ENCODE measurements around the gene SLC22A6.
A peak's percentile ranks its signal among the peaks of the same experiment; 100 is the strongest.
"Not testable (repeated sequence)": the region's sequence is repeated elsewhere in the genome, so short reads cannot be mapped to it uniquely, and the experiment has no call there.

Gene SLC22A6

DNA sequence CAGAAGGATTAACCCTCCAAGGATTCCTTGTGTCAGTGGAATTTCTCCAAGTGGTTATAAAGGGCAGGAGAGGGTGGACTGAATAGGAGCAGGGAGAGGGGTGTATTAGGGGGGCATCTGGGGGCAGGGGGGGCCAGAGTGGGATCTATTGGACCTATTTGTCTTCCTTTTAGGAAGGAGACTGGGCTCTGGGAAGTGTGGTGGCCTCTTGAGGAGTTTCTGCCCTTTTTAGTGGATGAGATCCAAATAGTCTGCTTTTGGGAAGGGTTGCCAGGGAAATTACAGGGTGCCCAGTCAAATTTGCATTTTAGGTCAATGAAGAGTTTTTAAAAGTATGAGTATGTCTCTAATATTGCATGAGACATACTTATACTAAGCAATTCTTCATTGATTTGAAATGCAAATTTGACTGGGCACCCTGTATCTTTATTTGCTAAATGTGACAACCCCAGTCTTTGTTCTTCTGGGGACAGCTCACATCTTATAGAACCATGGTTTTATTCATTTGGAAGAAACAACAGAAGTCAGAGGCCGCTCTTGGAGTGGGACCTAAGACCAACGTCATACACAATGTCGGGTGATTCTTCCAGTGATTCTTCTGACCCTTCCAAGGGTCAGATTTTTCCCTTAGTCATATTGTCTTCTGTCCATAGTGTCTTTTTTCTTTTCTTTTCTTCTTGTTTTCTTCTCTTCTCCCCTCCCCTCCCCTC lies 429 bp upstream of the SLC22A6 start:
- DNase-seq = no peak

DNA sequence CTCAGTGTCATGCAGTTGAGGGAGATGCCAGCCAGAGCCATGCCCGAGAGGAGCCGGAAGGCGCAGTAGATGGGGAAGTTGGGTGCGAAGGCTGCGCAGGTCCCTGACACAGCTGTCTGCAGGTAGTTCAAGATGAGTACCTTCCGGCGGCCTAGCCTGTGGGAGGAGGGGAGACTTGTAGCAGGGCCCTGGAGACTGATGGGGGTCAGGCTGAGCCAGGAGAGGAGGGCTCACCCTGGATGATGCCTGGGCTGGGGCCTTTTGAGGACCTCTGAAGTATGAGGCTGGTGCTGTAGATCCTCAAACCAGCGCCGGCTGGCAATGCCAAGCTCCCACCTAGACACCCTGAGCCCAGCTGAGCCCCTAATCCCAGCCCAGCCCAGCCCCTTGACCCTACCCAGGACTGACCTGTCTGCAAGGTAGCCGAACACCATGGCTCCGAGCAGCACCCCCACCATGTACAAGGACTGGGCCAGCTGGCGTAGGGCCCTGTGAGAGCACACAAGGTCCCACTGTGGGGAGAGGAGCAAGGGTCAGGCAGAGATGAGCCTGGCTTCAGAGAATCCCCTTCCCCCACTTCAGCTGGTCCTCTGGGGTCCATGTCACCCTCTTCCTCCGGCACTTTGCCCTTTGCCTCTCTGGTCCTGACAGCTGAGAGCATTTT lies 1.1 kb downstream of the SLC22A6 start:
- no peak for DNase-seq

DNA sequence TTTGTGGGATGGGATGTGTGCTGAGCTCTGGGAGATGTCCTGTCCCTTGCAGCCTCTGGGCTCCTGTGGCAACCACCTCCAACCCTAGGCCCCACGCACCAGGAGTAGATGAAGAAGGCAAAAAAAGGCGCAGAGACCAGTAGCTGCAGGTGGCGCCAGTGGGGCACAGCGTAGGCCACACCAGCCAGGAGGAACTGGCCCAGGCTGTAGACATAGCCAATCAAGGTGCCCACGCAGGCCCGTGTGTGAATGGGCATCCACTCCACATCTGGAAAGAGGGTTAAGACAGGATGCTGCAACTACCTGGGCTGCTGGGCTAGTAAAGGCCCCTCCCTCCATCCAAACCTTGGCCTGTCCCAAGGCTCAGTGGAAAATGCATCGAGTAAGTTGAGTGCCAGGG lies 3.0 kb downstream of the SLC22A6 start:
- no peak for DNase-seq

DNA sequence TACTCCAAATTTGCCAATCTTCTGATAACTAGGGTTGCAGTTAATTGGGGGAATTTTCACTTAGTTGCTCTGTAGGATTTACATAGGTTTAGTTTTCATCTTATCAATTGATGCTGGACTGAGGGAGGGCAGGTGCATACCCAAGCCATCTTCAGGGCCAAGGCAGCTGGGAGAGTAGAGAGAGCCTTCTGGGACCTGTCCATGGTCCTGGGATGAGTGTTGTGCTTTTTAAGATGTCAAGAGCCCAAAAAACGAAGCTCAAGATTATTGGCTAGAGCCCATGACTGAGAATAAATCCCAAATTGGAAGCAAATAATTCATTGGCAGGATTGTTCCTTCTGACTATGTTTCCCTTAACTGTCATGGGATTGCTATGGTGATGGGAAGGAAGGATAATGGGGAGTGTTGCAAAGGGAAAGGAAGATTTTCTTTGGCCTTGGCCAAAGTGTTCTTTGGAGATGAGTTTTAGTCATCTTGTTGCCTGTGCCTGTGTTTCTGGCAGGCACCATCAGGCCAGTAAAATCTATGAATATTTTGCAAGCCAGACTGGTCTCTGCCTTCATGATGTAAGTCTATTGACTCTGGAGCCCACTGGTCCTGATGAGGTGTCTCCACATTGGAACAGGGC lies 4.5 kb downstream of the SLC22A6 start:
- no peak for DNase-seq

DNA sequence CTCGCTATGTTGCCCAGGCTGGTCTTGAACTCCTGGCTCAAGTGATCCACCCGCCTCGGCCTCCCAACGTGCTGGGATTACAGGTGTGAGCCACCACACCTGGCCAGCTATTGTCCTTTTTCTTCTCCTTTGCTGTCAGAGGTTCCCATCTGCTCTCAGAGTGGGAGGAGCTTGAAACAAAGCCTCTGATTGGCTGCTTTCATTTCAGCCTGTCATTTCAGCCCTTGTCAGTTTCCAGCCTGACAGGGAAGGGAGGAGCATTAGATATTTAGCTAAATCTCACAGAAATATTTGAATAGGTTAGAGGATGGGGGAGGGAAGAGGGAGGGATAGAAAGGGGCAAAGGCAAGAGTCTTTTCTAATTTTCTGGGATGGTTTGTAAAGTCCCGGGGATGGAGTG lies 8.7 kb downstream of the SLC22A6 start:
- DNase-seq = no peak

DNA sequence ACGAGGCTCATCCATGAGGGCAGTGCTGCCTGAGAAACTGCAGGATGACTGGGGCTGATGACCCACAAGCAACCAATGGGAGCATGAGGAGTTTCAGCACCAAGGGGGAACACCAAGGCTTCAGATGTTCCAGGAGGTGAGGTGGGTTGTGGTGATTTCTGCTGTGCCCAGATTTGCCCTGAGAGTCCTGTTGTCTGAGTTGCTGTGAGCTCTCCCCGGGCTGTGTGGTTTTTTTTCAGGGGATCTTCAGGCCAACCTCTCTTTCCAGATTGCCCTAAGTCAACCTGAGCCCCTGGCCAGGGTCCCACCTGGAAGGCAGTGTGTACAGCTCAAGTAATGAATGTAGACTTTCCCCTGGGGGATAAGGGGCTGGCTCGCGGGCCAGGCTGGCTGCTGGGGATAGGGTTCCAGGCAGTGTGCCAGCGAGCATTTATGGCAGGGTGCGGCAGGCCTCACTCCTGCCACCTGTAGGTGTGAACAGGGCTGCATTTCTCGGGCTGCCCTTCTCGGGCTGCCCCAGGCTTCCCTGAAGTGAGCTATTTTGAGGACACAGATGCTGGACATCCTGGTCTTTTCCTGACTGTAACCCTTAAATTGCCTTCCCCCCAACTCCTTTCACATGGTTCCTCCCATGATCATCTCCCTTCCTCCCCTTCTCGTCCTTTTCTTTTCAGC lies 9.8 kb downstream of the SLC22A6 start:
- peak; percentile 40 to 69 for DNase-seq

DNA sequence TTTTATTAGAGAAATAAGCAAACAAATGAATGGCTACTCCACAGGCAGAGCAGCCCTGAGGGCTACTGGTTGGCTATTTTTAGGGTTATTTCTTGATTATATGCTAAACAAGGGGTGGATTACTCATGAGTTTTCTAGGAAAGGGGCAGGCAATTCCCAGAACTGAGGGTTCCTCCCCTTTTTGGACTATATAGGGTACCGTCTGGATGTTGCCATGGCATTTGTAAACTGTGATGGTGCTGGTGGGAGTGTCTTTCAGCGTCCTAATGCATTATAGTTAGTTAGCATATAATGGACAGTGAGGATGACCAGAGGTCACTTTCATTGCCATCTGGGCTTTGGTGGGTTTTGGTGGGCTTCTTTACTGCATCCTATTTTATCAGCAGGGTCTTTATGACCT lies 19.2 kb downstream of the SLC22A6 start:
- no peak for DNase-seq

DNA sequence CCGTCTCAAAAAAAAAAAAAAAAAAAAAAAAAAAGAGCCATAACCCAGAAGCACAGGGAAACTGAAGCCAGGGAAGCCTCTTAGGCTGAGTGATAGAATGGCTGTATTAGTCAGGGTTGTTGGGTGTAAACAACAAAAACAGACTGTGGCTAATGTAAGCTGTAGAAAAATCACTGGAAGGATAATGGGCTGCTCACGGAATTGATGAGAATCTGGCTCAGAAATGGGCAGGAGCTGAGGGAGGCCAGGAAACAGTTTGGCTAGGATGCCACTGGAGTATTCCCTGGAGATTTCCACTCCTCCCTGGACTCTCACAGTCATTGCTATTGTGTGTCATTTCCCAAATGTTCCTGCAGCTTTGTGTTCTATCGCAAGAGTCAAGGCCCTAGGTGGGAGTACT lies 22.4 kb downstream of the SLC22A6 start:
- DNase-seq = no peak

DNA sequence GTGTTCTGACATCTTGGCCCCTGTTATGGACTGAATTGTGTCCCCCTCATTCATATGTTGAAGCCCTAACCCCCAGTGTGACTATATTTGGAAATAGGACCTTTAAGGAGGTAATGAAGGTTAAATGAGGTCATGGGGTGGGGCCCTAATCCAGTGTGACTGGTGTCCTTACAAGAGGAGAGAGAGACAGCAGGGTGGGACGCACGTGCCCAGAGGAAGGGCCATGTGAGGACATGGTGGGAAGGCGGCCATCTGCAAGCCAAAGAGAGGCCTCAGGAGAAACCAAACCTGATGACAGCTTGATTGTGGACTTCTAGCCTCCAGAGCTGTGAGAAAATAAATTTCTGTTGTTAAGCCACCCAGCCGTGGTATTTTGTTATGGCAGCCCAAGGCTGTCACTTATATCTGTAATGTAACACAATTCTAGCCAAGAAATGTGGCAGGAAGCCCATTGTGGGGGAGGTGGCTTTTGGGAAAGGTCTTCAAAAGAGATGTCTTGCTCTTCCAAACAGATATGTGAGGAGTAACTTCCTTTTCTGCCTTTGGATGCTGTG lies 23.7 kb downstream of the SLC22A6 start:
- DNase-seq = no peak

DNA sequence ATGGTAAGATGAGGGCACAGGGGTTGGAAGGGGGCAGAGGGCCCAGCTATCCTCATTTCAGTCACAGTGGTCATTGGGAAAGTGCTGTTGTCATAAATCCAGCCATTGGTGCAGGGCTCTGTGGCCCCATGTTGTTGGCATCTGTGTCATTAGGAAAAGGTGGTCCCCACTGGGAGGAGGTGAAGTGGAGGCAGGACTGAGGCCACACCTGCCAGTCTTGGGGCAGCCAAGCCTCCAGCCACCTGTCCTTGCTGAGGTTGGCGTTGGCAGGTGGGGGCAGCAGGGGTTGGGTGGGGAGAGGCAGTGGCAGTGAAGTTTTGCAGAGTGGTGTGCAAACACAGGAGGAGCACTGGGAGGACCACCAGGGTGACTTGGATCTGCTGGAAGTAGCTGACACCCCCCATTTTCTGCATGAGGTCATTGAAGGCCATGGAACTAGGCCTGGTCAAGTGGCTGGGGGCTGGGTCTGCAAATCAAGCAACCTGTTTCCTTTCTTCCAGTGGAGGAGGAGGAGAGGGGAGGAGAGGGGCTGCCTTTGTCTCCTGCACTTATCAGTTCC lies 25.3 kb downstream of the SLC22A6 start:
- DNase-seq = no peak

DNA sequence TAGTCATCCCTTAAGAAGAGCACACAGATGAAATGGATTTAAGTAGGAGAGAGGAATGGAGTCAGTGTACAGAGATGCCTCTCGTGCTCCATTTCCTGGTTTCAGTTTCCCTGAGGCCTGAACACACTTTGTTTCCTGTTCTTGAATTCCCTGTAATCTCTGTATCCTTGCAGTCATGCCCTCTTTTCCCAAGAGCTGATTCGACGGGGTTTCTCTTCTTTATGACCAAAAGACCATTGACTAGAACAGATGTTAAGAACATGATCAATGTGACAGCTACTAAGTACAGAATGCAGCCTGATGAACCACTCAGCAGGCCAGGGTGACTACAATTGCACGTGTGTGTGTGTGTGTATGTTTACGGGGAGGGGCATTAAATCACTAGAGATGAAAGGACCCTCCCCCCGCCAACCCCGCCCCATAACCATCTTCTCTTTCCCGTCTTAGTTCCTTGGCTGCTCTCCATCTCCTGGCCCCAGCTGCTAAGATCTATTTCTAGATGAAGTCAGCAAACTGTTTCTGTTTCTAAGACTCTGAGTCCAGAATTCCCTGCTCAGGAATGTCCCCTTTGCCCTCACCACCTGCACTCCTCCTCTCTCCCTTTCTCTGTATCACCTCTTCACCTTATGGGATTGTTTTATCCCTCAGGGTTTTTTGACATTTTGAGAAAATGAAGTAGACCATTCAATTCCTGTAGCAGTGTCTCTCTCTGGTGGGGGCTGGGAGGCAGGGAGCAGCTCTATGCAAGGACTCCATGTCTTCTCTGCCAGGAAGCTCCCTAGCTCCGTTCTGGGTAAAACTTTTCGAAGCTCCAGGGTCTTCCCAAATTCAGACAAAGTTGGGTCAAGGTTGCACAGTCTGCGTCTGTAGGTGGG lies 26.0 kb downstream of the SLC22A6 start:
- no peak for DNase-seq

DNA sequence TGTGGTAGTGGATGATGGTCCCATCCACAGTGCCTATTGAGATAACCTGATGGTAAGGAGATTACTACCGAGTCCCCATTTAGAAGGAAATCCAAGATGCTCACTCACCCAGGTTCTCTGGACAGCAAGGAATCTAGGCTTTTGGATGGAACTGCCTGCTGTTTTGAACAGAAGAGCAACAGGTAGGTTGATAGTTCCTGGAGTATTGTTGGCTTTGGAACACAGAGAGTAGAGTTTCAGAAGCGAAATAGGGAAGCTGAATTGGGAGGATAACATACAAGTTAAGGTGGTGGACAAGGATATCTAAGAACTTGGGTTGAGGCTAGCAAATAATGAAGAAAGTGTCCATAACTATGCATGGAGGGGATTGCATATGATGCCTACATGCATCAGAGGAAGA lies 27.6 kb downstream of the SLC22A6 start:
- no peak for DNase-seq

DNA sequence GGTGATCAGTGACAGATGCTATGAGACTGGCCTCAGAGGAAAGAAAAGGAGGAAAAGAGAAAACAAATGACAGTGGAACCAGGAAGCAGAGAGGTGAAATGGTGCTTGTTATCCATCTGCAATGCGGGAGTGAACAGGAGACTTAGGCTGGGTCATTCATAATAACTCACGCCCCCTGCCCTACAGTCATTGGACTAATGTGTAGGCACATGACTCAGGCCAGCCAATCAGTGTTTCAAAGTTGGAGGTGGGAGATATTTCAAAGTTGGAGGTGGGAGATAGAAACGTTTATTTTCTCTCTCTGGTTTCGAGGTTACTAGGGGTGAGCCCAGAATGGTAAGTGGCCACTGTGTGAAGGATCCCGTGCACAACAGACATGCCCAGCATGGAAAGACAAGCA lies 30.3 kb downstream of the SLC22A6 start:
- no peak for DNase-seq

DNA sequence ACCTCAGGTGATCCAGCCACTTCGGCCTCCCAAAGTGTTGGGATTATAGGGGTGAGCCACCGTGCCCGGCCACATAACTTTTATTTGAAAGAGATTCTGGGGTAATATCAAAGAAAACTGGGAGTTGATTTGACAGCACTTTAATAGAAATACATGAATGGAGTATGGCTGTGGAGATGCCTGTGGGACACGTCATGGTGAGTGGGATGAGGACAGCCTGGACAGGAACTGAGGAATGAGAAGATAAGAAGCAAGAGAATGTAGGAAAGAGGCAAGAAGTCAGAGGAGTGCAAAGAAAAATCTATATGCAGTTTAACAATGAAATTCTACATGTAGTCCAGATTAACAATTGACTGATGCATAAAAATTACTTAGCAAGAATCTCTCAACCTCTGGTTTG lies 31.0 kb downstream of the SLC22A6 start:
- DNase-seq = no peak

DNA sequence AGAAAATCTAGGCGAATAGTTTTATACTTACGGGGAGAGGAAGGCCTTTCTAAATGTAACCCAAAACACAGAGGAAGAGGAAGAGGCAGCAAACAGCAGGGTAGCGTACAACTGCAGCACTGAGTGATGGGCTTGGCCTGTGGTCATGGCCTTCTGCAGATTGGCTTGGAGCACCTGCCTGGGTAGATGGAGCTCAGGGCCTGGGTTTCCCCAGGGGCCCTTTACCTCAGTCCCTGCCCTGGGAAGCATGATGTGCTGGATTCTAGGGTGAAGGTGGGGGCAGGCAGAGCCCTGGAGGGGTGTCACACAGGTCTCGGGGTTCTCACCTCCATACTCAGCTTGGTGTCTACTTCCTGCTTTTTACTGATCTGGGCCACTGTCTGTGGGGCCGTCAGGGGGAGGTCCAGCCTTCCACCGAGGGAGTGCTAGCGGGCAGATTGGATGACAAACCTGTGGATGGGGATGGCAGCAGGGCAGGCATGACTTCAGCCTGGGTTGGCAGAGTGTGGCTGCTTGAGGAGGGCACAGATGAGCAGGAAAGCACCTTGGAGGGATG lies 35.9 kb downstream of the SLC22A6 start:
- DNase-seq = no peak

DNA sequence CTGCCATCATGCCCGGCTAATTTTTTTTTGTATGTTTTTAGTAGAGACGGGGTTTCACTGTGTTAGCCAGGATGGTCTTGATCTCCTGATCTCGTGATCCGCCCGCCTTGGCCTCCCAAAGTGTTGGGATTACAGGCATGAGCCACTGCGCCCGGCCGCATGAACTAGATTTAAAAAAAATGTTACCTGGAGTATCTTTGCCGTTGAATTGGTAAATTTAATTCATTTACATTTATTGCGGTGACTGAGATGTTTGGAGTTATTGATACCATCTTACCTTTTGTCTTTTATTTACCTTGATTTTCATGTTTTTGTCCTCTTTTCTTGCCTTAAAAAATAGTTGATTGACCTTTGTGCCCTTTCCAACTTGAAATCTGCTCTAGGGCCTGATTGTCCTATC lies 39.2 kb downstream of the SLC22A6 start:
- not testable (repeated sequence) for DNase-seq

DNA sequence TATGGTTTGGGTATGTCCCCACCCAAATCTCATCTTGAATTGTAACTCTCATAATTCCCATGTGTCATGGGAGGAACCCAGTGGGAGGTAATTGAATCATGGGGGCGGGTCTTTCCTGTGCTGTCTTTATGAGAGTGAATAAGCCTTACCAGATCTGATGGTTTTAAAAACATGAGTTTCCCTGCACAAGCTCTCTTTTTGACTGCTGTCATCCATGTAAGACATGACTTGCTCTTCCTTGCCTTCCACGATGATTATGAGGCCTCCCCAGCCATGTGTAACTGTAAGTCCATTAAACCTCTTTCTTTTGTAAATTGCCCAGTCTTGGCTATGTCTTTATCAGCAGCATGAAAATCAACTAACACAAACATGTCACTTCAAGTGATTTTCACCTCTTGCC lies 47.2 kb downstream of the SLC22A6 start:
- DNase-seq = not testable (repeated sequence)

DNA sequence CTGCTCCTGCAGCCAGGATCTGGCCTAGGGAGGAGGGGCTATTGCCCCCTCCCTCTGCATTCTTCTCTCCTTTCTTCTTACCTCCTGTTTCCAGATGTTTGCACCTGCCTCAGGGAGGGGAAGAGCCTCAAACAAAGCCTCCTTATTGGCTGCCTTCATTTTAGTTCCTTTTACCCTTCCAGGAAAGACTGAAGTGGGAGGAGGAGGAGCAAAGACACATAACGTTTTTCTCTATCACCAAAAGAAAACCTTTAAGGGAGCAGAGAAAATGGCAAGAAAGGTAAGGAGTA lies 50.3 kb downstream of the SLC22A6 start:
- no peak for DNase-seq

DNA sequence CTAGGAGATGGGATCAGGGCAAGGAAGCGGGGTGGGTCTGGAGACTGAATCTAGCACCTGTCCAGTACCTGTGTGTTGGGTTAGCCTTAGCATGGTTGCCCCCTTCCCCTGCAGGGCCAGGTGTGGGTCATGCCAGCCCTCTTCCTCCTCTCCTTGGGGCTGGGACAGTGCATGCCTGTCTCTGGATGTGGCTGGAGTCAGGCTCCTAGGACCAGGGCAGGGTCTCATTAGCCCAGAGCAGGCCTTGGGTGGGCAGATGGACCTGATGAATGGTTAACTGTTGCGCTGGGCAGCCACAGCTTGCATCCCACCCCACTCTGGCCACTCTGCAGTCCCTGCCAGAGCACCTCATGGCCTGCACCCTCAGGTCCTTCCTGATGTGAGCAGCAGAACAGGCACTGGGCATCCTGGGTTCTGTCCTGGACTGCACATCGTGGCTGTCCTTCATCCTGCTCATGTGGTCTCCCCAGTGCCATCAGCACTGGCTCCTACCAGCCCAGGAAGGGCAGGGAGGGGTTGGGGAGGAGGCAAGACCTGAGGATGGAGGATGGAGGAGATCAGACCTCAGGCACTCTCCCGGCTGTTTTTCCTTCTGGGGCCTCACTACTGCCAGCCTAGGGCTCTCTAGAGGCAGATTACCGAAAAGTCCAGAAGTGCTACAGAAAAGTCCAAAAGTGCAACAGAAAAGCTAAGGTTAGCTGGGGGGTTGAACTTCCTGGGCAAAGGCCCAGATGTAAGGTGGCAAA lies 50.8 kb downstream of the SLC22A6 start:
- no peak for DNase-seq

DNA sequence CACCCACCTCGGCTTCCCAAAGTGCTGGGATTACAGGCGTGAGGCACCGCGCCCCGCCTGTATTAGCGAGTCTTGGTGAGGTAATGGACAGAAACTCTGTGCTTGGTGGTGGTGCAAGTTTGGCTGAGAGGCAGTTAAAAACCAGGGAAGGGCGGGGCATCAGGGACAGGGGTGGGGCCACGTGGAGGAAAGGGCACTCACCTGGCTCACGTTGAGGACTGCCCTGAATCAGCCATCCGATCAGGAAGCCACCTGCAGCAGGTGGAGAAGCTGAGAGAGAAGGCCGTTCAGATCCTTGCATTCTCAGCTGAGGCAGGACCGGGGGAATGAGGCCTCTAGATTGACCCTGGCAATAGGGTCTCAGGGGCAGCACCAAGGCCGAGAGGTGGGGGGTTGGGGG lies 51.5 kb downstream of the SLC22A6 start:
- no peak for DNase-seq

Data from NCI-H524 (cell line).